CD14-positive monocyte (primary cell): ENCODE results near the gene RPL12. TPM values are rescaled to one million over a fixed set of nuclear protein-coding genes. Genes with fewer than 3 reads are reported as not detected.

Experiments used
- DNase-seq, 3 donors: peaks; one replicate each; pipeline ENCODE4 v3.0.0-alpha.2; 2011 to 2022
- H2AFZ ChIP-seq: 2 replicates; pipeline ENCODE4 v1.6.0; 2012; ENCODE audit warnings: mild to moderate bottlenecking, low read depth, low read length, inconsistent platforms; ENCODE audit not compliant: insufficient read depth, poor library complexity, severe bottlenecking
- H3K27ac ChIP-seq, 2 donors: 1 replicate in 1 of 2; 2 replicates in 1 of 2; pipeline ENCODE4 v1.5.1; 2012 to 2013; ENCODE audit warnings: low read length in 2 of 2, control low read depth in 1 of 2, inconsistent platforms in 1 of 2, low read depth in 1 of 2, mild to moderate bottlenecking in 1 of 2
- H3K27me3 ChIP-seq, 2 donors: one replicate each; pipeline versions ENCODE4 v1.6.0 to v1.6.1; 2011 to 2013; ENCODE audit warnings: low read length in 2 of 2; ENCODE audit not compliant: control insufficient read depth in 2 of 2, insufficient read depth in 2 of 2
- H3K36me3 ChIP-seq, 2 donors: replicated peaks in 1 of 2; 1 replicate in 1 of 2; 2 replicates in 1 of 2; pipeline versions ENCODE4 v1.5.1 to v1.6.1; 2012 to 2013; ENCODE audit warnings: low read length in 2 of 2, control low read depth in 1 of 2, inconsistent platforms in 1 of 2, mild to moderate bottlenecking in 1 of 2; ENCODE audit not compliant: insufficient read depth in 2 of 2, control insufficient read depth in 1 of 2
- H3K4me1 ChIP-seq, 2 donors: 1 replicate in 1 of 2; 2 replicates in 1 of 2; pipeline versions ENCODE4 v1.5.1 to v1.6.1; 2012 to 2013; ENCODE audit warnings: low read length in 2 of 2, control low read depth in 1 of 2, inconsistent platforms in 1 of 2, mild to moderate bottlenecking in 1 of 2, moderate library complexity in 1 of 2; ENCODE audit not compliant: insufficient read depth in 2 of 2, control insufficient read depth in 1 of 2
- H3K4me2 ChIP-seq: replicated peaks from 2 replicates; pipeline ENCODE3; 2012; ENCODE audit warnings: low read length, moderate library complexity, mild to moderate bottlenecking; ENCODE audit not compliant: poor library complexity, severe bottlenecking; ENCODE audit errors: extremely low read depth
- H3K4me3 ChIP-seq, 3 experiments: fragments of 200-600 bp in 1 of 3; sonication (generic) in 1 of 3; replicated peaks in 1 of 3; 1 replicate in 2 of 3; 2 replicates in 1 of 3; pipeline ENCODE4 v1.5.1; 2011 to 2013; ENCODE audit warnings: low read length in 3 of 3, mild to moderate bottlenecking in 3 of 3, control low read depth in 2 of 3, low read depth in 2 of 3, inconsistent platforms in 1 of 3, moderate library complexity in 1 of 3
- H3K79me2 ChIP-seq: 2 replicates; pipeline ENCODE4 v1.6.0; 2012; ENCODE audit warnings: mild to moderate bottlenecking, control low read depth, inconsistent platforms, low read length, moderate library complexity; ENCODE audit not compliant: insufficient read depth
- H3K9ac ChIP-seq: 2 replicates; pipeline ENCODE4 v1.6.0; 2017; ENCODE audit warnings: low read length, mild to moderate bottlenecking; ENCODE audit not compliant: insufficient read depth, poor library complexity, severe bottlenecking
- H3K9me3 ChIP-seq, 2 donors: replicated peaks in 1 of 2; 1 replicate in 1 of 2; 2 replicates in 1 of 2; pipeline versions ENCODE4 v1.5.1 to v1.6.1; 2012 to 2013; ENCODE audit warnings: low read length in 2 of 2, control low read depth in 1 of 2; ENCODE audit not compliant: control insufficient read depth in 1 of 2, insufficient read depth in 1 of 2
- H4K20me1 ChIP-seq: 2 replicates; pipeline ENCODE4 v1.6.0; 2012; ENCODE audit warnings: mild to moderate bottlenecking, low read length, control low read depth, moderate library complexity; ENCODE audit not compliant: insufficient read depth
- H3K27ac Mint-ChIP-seq, 7 donors: one replicate each; pipeline ENCODE4 v1.8.0; 2020; ENCODE audit warnings: mild to moderate bottlenecking in 7 of 7, mixed read lengths in 7 of 7, moderate library complexity in 6 of 7, inconsistent platforms in 2 of 7
- H3K27me3 Mint-ChIP-seq, 3 donors: one replicate each; pipeline ENCODE4 v1.8.0; 2021 to 2022; ENCODE audit warnings: low read depth in 3 of 3, mild to moderate bottlenecking in 3 of 3, mixed read lengths in 3 of 3, moderate library complexity in 3 of 3, inconsistent platforms in 1 of 3
- H3K36me3 Mint-ChIP-seq, 2 donors: one replicate each; pipeline ENCODE4 v1.8.0; 2020; ENCODE audit warnings: mixed read lengths in 2 of 2, inconsistent platforms in 1 of 2, mild to moderate bottlenecking in 1 of 2
- H3K4me1 Mint-ChIP-seq: one replicate; pipeline ENCODE4 v1.8.0; 2020; ENCODE audit warnings: mild to moderate bottlenecking, mixed read lengths
- H3K4me3 Mint-ChIP-seq, 2 donors: one replicate each; pipeline ENCODE4 v1.8.0; 2020; ENCODE audit warnings: mild to moderate bottlenecking in 2 of 2, mixed read lengths in 2 of 2, moderate library complexity in 1 of 2
- H3K9me3 Mint-ChIP-seq, 7 donors: one replicate each; pipeline ENCODE4 v1.8.0; 2020 to 2022; ENCODE audit warnings: mixed read lengths in 7 of 7, mild to moderate bottlenecking in 6 of 7, moderate library complexity in 6 of 7, inconsistent platforms in 2 of 7
- WGBS: methylation state at CpG from one replicate; pipeline ENCODE4 v1.1.5; 2013; ENCODE audit warnings: missing lambda C conversion rate; ENCODE audit not compliant: insufficient coverage; 5-methylcytosine and 5-hydroxymethylcytosine counted together
- intact Hi-C, 2 donors: fragments of 100-400 bp; cut with micrococcal nuclease; formaldehyde crosslinking; loops; one replicate each; pipeline versions ENCODE4 v1.15.0 to v1.15.1; 2023
- polyA plus RNA-seq, 3 donors: library from polyadenylated mRNA; depleted of rRNA in 1 of 3; unstranded in 2 of 3; stranded (reverse) in 1 of 3; fragments of 300-500 nt in 2 of 3; fragments of >200 nt in 1 of 3; fragmentation: Illumina TruSeq in 2 of 3; gene quantifications; 1 replicate in 2 of 3; 2 replicates in 1 of 3; pipeline ENCODE4 v1.2.3, GENCODE V29; 2012 to 2021
- TF ChIP-seq, protein P1 (sequence below): fragments of 200-600 bp; IDR thresholded peaks from one replicate; pipeline ENCODE4 v1.8.0; 2022; ENCODE audit warnings: antibody characterized with exemption, mild to moderate bottlenecking

RPL12 gene
- polyA plus RNA-seq, 3 donors: 417 to 1,509 (median 490) TPM

DNA sequence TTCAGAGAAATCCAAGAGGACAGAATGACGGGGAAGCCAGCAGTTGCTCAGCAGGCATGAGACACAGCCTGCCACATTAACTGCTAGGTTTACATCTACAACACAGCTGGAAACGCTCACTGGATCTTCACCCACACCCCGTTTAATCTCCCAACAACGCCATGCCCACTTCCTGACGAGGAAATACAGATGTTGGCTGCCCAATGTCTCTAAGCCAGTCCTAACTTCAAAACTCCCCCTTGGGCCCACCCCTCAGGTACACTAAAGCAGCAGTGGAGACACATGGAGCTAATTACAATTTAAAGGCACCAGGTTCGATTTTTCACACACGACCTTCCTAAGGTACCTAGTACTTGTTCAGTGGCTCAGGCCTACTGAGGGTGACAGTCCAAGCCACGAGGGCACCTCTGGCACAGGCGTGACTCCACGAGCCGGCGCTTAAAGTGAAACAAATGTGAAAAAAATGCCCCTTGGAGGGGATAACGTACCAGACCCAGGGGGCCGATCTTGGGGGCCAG is 904 bp downstream of the RPL12 start:
- H3K9me3 Mint-ChIP-seq: no peaks in the 10 kb centered on the region
- intact Hi-C loops: loop anchor here (2.0 to 10.0 kb wide), 3 partner anchors 26 to 226 kb away; partner anchors contain the start of genes SLC2A8 (in 1 of the 2) and ZNF79 (in 1 of the 2)
- H3K4me2 ChIP-seq: peak overlapping the region; percentile 98
- H3K36me3 ChIP-seq: peaks cover 41 to 48% of the 10 kb centered on the region in 2 donors
- H3K27ac ChIP-seq: peak overlapping the region; percentile 78 to 91
- no peaks in the 10 kb centered on the region for H3K27me3 ChIP-seq
- peak overlapping the region; percentile 69 to 97 (median 76) for H3K4me3 ChIP-seq
- H3K27me3 Mint-ChIP-seq: peaks cover 0 to 1% (median 0%) of the 10 kb centered on the region in 3 donors
- no peaks in the 10 kb centered on the region for H3K9me3 ChIP-seq
- peak overlapping the region; percentile 92 to 96 (median 96) for H3K27ac Mint-ChIP-seq
- DNase-seq: peak in 2 of 3 donors; percentile 3 to 24
- TF ChIP-seq, protein P1, sequence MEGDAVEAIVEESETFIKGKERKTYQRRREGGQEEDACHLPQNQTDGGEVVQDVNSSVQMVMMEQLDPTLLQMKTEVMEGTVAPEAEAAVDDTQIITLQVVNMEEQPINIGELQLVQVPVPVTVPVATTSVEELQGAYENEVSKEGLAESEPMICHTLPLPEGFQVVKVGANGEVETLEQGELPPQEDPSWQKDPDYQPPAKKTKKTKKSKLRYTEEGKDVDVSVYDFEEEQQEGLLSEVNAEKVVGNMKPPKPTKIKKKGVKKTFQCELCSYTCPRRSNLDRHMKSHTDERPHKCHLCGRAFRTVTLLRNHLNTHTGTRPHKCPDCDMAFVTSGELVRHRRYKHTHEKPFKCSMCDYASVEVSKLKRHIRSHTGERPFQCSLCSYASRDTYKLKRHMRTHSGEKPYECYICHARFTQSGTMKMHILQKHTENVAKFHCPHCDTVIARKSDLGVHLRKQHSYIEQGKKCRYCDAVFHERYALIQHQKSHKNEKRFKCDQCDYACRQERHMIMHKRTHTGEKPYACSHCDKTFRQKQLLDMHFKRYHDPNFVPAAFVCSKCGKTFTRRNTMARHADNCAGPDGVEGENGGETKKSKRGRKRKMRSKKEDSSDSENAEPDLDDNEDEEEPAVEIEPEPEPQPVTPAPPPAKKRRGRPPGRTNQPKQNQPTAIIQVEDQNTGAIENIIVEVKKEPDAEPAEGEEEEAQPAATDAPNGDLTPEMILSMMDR: no peak
- 2% methylated on average over 14 of the region's 14 CpGs for WGBS
- H4K20me1 ChIP-seq: peaks cover 50% of the 10 kb centered on the region
- peak overlapping the region; percentile 97 for H2AFZ ChIP-seq
- H3K9ac ChIP-seq: peak overlapping the region; percentile 84
- H3K4me1 ChIP-seq: peaks cover 43 to 49% of the 10 kb centered on the region in 2 donors
- H3K36me3 Mint-ChIP-seq: peaks cover 43 to 62% of the 10 kb centered on the region in 2 donors
- peak overlapping the region; percentile 93 to 97 for H3K4me3 Mint-ChIP-seq
- peaks cover 45% of the 10 kb centered on the region for H3K4me1 Mint-ChIP-seq
- peaks cover 56% of the 10 kb centered on the region for H3K79me2 ChIP-seq

DNA sequence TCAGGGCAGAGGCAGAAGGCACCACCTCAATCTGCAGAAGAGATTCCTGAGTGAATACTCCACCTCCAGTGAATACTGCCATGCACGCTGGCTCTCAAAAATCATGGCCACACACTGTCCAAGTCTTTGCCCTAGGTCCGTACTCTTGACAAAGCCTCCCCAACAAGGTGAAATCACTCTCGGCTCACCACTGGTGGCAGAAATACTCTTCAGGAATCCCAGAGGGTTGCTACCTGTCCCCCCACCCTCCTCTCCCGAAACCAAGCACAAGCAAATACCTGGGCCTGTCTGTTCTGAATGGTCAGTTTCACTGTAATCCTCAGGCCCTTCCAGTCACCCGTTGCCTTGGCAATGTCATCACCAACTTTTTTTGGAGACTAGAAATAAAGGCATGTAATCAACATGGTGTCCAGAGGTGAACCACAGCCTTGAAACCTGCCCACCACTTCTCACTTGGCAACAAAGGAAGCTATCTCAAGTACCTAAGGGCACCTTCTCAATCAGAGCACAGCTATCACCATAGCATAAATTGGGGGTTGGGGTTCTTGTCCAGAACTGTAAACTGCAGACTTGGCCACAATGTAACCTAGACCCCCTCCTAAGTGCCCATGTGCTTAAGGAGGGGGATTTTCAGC is 1.8 kb downstream of the RPL12 start:
- Mint-ChIP-seq H3K27me3 (peaks cover 0 to 1% (median 0%) of the 10 kb centered on the region in 3 donors), H3K4me1 (peaks cover 39% of the 10 kb centered on the region)
- H3K4me1 ChIP-seq: peaks cover 35 to 40% of the 10 kb centered on the region in 2 donors

More for the DNA sequence above, 1.8 kb downstream of the RPL12 start:
- TF ChIP-seq, protein P1: no peak
- H3K36me3 Mint-ChIP-seq: peaks cover 49 to 66% of the 10 kb centered on the region in 2 donors
- H3K9me3 ChIP-seq: peaks cover 0 to 4% of the 10 kb centered on the region in 2 donors
- H3K36me3 ChIP-seq: peaks cover 49 to 56% of the 10 kb centered on the region in 2 donors
- 81% methylated on average over 5 of the region's 5 CpGs for WGBS
- H3K4me2 ChIP-seq: peak overlapping the region; percentile 98
- H3K4me3 ChIP-seq: peak overlapping the region in 1 of 3 experiments; percentile 97
- H3K27me3 ChIP-seq: no peaks in the 10 kb centered on the region
- intact Hi-C loops: no loop called here
- peaks cover 50% of the 10 kb centered on the region for H4K20me1 ChIP-seq
- H3K27ac Mint-ChIP-seq: peak overlapping the region in 6 of 7 donors; percentile 75 to 96 (median 96)
- H3K79me2 ChIP-seq: peaks cover 56% of the 10 kb centered on the region
- no peak for DNase-seq
- H3K27ac ChIP-seq: peak overlapping the region in 1 of 2 donors; percentile 91
- H3K9me3 Mint-ChIP-seq: peaks cover 0 to 6% (median 3%) of the 10 kb centered on the region in 7 donors
- H3K4me3 Mint-ChIP-seq: peak overlapping the region; percentile 93 to 97
- peak overlapping the region; percentile 84 for H3K9ac ChIP-seq
- H2AFZ ChIP-seq: no peak overlapping the region
